HS-27A (cell line): ENCODE measurements around the gene RAD9A.

Source experiments
- DNase-seq: peaks from one replicate; pipeline ENCODE4 v3.0.0-alpha.2; 2012; ENCODE audit warnings: low read depth, missing footprints

RAD9A gene

DNA sequence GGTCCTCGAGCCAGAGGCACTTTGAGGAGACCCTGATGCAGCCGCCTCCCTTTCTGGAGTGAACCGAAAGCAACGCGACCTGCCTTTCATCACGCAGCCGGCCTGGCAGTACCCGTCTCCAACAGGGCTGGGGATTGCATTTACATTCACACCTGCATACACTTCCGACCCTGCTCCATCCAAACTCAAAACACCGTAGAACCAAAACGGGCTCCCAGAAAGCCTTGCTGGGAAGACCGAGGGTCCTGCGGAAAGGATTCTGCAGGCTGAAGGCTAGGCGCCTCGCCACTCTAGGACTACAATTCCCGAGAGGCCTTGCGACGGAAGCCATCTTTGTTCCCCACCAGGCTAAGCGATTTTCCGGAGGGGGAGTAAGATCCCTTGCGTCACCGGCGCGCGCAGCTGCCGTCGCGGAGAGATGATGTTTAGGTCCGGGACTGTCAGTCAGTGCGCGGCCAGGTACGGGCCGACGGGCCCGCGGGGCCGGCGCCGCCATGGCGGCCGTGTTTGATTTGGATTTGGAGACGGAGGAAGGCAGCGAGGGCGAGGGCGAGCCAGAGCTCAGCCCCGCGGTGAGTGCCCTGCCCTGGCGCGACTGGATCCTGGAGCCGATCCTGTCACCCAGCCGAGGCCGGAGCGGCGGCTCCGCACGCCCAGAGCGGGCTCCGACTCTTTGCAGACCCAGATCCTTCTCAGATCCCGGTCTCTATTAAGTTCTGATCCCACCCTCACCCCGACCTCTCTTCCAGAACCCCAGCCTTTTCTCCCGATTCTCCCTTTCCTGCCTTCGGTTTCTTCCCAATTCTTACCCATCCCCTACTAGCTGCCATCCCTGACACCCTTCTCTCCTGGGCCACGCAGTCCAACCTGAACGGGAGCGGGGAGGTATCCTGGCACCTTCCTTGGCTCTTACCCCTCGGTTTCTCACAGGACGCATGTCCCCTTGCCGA, 36.5 kb downstream of the RAD9A start, which contains the start of gene RPS6KB2:
RPS6KB2 (plus strand) TSS at position 443 of the 950 bp plus-strand sequence; CDS start at position 495, 52 bp downstream.
- DNase-seq = peak; percentile 96

DNA sequence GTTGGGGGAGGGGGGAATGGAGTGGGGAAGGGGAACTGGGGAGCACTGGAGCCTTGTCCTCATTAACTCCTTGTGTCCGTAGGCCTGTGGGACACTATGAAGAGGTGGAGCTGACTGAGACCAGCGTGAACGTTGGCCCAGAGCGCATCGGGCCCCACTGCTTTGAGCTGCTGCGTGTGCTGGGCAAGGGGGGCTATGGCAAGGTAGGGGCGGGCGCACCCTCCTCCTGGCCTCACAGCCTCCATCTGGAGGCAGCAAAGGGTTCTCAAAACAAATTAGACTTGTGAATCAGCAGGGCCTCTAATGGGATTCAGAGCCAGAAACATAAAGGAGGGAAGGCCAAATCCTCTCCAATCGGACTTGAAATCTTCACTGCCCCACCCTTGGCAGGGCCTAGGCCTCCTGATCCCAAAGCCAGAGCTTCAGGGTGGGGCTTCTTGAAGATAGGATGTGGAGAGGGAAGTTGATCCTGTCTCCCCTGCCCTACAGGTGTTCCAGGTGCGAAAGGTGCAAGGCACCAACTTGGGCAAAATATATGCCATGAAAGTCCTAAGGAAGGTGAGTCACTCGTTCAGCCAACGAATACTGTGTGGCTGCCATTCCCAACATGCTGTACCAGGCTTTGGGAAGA, 37.4 kb downstream of the RAD9A start:
- no peak for DNase-seq

DNA sequence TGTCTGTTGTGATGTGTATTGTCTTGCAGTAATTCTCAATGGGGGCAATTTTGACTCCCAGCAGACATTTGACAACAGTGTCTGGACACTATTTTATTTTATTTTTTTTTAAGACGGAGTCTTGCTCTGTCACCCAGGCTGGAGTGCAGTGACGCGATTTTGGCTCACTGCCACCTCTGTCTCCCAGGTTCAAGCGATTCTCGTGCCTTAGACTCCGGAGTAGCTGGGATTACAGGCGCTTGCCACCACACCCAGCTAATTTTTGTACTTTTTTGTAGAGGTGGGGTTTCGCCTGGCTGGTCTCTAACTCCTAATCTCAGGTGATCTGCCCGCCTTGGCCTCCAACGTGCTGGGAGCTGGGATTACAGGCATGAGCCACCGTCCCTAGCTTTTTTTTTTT, 37.9 kb downstream of the RAD9A start:
- no peak for DNase-seq

DNA sequence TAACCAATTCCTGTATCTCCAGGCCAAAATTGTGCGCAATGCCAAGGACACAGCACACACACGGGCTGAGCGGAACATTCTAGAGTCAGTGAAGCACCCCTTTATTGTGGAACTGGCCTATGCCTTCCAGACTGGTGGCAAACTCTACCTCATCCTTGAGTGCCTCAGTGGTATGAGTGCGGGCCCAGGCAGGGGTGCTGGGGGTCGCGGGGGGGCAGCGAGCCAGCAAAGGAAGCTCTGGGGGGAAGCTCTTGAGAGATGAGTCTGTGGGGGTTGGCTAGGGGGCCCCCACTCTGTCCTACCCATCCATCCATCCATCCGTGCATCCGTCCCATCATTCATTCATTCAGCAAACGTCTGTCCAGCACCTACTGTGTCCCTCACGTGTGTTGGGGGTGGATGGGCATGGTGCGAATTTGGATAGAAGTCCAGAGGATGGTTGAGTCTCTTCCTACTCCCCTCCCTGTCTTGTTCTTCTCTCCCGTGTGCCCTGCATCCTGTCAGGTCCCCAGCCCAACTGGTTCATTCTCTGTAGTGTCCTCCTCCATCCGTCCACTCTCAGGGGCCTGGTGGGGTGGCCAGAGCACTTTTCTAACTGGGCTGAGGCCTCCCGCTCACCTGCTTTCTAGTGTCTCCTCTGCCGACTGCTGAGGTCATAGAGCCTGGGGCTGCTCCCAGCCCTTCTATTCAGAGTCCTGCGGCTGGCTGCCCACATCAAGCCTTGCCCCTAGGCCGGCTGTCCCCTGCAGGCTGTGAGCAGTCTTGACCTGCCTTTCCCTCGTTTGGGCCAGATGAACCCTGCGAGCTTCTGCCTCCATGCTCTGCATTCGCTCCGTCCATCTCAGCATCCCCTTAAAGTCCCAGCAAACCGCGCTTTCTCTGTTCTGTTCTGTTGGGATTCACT, 39.8 kb downstream of the RAD9A start:
- no peak for DNase-seq

DNA sequence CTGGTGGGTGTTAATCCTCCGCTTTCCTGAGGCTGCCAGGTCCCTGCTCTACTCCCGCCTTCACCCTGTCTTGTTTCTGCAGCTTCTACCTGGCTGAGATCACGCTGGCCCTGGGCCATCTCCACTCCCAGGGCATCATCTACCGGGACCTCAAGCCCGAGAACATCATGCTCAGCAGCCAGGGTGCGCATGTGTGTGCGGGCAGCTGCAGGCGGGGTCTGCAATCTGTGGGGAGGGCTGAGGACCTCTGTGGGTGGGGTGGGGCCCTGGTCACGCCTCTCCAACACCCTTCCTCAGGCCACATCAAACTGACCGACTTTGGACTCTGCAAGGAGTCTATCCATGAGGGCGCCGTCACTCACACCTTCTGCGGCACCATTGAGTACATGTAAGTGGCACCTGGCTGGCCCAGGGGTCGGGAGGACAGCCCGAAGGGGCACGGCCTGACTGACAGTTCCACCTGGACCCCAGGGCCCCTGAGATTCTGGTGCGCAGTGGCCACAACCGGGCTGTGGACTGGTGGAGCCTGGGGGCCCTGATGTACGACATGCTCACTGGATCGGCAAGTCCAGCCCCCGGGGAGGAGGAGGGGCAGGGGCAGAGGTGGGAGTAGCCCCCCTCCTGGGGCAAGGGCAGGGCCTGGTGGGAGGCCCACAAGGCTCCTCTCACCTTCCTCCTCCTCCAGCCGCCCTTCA, 41.0 kb downstream of the RAD9A start:
- DNase-seq = no peak

DNA sequence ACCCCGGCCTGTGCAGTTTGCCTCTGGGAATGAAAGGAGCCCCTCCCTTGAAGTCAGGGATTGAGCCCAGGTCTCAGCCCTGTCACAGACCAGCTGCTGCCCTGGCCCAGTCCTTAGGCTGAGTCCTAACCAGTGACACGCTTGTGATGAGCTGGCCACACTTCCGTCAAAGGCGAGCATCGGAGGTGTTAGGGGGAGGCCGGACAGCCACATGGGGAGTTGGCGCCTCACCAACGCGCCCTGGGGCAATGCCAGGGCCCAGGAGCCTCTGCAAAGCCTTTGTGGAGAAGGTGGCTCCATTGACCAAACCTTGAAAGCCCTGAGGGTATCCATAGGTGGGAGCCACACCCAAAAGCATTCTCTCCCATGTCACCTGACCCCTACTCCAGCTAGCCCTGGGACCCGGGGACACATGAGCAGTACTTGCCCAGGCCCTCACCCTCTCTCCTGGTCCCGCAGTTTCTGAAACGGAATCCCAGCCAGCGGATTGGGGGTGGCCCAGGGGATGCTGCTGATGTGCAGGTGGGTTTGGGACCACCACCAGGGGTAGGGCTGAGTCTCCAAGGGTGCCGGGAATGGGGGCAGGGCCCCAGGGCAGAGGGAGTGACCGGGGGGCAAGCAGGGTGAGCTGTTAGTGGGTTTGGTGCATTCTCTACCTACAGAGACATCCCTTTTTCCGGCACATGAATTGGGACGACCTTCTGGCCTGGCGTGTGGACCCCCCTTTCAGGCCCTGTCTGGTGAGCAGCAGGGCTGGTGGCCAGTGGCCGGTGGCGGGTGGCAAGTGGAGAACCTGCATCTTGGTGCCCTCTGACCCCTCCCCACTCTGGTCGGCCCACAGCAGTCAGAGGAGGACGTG, 42.0 kb downstream of the RAD9A start:
- DNase-seq = no peak

DNA sequence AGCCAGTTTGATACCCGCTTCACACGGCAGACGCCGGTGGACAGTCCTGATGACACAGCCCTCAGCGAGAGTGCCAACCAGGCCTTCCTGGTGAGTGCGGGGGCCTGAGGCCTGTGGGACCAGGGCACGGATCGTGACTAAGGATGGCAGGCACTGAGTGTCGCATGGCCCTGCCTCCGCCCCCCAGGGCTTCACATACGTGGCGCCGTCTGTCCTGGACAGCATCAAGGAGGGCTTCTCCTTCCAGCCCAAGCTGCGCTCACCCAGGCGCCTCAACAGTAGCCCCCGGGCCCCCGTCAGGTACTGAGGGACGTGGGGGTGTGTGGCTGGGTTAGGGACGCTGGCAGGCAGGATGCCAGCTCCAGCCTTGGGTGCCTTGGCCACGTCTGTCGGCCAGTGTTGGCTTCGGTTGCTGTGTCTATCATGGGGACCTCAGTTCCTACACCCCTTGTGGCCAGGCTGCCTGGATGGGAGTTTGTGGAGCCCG, 42.7 kb downstream of the RAD9A start:
- no peak for DNase-seq

DNA sequence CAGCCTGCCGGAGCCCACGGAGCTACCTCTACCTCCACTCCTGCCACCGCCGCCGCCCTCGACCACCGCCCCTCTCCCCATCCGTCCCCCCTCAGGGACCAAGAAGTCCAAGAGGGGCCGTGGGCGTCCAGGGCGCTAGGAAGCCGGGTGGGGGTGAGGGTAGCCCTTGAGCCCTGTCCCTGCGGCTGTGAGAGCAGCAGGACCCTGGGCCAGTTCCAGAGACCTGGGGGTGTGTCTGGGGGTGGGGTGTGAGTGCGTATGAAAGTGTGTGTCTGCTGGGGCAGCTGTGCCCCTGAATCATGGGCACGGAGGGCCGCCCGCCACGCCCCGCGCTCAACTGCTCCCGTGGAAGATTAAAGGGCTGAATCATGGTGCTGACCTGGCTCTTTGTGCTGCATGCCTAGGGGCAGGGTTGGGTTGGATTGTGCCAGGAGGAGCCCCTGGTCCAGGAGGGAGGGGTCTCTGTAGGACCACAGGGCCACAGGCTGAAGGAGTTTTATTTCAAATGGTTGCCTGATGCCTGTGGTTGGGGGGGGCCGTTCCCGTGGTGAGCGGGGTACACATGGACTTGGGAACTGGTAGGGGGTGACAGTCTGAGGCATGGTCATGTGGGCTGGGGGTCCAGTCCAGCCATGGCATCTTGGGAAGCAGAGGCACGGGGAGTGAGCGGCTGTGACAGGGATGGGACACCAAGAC, 43.4 kb downstream of the RAD9A start:
- no peak for DNase-seq

DNA sequence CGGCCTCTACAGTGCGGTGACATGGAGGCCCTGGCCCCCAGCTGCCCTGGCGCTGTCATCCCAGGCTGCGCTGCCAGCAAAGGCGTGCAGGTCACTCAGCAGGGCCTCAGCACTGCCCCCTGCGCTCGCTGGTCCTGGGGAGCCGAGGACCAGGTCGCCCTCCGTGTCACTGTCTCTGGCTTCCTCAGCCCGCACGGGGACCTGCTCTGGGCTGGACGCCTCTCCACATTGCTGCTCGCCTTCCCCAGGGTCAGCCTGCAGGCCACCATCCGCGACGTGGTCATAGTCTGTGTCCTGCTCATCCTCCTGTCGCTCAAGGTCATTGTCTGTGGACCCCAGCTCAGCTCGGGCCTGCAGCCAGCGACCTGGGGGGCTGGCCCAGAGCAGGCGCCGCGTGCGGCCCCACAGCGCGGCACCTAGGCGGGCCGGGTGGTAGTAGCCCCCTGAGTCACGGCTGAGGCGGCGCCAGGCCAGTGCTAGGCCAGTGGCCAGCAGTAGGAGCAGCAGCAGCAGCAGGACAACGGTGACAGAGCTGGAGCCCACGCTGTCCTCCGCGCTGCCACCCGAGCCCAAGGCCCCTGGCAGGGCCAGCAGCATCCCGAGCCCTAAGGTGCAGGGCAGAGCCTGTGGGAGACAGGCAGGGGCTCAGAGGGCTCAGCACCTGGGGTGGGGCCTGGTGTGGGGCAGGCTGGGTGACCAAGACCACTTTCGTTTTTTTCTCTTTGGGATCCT, 44.1 kb downstream of the RAD9A start:
- DNase-seq = no peak

DNA sequence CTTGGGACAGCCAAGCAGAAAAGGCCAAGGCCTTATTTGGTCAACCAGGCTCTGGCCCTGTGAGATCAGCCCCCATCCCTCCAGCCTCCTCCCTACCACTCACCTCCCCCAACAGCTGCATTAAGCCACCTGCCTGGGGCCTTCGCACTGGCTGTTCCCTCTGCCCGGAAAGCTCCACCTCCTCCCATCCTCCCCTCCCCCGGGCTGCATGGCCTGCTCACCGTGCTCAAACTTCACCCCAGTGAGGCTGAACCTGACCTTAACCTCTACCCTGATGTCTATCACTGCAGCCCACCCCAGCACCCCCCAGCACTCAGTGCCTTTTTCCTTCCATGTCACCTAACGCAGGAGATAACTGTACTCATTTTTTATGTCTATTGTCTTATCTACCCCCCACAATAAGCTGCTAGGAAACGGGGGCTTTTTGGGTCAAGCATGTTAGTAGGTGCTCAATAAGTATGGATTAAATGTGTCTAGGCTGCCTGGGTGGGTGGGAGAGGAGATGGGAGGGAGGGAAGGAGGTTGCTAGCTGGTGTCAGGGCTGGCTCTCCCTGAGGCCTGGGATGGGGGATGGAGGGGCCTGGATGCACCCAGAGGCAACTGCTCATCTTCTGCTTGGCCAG, 44.8 kb downstream of the RAD9A start:
- no peak for DNase-seq

DNA sequence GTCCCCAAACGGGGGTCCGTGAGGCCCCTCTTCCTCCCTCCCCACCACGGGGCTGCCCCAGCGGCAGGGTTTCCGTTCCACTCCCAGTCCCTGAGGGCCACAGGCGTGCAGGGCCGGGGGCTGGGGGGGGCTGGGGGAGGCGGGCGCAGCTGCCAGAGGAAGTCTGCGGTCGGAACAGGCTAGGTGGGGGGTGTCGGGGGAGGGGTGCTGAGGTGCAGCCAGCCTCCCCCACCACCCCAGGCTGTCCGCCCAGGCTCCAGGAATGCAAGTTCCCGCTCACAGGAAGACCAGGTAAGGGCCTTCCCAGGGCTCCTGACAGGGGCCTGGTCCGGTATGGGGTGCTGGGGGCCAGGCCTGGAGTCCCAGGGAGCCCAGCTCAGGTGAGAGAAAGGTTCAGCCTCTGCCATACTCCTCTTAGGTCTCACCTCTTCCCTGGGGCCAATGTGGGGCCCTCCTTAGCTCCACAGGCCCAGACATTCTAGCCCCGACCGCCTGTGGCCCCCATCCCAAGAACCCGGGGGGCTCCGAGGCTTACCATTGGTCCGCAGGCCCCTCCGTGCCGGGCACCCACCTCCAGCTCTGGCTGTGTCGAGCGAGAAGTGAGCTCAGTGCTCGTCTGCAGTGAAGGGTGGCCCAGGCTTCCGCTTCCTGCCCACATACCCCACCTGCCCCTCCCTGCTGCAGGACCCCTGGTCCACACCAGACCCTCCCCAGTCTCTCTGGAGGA, 45.5 kb downstream of the RAD9A start, which contains the start of gene PTPRCAP:
PTPRCAP (minus strand) TSS at position 601 of the 727 bp plus-strand sequence; CDS start at position 538, 63 bp downstream.
- no peak for DNase-seq

DNA sequence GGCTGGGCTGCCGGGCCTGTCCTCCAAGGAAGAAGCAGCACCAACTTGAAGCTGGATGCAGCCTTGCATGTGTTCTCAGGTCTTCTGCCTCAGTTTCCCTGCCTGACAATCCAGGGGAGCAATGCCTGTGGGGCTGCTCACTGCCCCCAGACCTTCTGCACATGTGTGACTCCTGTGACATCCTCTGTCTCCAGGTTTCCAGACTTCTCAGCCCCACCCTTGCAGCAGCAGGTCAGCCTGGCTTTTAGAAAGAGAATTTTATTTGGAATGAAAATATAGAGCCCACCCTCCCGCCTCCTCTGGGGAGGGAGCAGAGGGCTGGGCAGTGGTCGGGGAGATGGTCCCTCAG, 46.0 kb downstream of the RAD9A start:
- no peak for DNase-seq

DNA sequence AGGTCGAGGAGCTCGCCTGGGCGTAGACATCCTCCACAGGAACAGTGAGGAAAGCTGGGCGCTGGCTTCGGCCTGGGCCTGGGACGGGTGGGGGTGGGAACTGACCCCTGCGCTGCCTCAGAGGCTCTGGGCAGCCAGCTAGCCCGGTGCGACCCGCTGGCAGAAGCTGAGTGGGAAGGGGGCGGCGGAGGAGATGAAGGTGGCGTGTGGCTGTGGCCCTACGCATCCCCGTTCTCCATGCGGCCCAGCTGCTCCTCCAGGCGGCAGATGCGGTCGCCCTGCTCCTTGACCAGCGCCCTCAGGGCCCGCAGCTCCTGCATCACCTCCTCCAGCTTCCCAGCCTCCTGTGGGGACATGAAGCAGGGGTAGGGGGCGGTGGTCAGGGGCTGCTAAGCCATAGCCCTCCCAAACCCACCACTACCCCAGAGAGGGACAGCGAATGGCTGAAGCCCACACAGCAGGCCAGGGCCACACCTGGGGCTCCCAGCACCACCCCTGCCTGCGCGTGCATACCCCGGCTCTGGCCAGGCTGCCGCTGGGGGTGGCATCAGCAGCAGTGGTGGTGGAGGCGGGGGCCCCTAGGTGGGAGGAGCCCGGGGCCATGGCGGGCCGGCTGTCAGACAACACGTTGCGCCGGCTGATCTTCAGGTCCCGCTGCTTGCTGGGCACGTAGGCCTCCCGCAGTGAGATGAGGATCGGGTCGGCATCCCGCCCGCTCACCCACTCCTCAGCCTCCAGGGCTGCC, 46.5 kb downstream of the RAD9A start:
- DNase-seq = no peak

DNA sequence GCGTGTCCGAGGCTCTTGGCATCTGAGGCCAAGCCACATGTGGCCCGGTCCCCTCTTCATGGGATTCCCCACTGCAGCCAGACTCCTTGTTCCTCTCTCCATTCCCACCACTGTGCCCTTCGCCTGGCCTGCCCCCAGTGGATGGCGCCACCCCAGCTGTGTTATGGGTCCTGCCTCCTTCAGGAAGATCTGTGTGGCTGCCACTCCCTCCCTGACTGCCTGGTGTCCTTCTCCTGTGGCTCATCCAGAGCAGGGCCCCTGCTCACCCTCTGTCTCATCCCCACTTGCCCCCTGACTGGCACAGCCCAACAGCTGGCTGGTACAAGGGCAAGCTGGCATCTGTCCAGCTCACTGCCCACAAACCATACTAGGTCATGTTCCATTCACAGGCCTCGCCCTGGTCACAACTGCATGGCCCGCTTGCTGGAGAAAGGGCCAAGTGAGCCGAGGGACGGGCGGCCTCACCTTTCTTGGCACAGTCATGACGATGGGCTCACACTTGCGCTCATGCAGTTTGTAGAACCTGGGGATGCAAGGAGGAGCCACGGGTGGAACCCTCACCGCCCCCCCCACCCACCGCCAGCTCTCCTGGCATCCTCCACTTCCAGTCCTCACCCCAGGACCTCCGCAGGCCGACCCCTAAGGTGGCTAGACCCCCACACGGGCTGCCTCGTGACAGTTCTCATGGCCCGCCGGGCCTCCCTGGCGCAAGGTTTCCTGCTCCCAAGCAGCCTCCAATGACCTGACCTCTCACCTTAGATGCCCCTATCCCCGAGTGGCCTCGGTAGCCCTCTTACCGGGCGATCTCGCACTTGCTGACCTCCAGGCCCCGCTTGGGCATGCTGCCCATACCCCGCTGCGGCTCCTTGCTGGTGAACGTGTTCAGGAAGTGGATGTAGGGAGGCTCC, 47.8 kb downstream of the RAD9A start:
- DNase-seq = no peak

DNA sequence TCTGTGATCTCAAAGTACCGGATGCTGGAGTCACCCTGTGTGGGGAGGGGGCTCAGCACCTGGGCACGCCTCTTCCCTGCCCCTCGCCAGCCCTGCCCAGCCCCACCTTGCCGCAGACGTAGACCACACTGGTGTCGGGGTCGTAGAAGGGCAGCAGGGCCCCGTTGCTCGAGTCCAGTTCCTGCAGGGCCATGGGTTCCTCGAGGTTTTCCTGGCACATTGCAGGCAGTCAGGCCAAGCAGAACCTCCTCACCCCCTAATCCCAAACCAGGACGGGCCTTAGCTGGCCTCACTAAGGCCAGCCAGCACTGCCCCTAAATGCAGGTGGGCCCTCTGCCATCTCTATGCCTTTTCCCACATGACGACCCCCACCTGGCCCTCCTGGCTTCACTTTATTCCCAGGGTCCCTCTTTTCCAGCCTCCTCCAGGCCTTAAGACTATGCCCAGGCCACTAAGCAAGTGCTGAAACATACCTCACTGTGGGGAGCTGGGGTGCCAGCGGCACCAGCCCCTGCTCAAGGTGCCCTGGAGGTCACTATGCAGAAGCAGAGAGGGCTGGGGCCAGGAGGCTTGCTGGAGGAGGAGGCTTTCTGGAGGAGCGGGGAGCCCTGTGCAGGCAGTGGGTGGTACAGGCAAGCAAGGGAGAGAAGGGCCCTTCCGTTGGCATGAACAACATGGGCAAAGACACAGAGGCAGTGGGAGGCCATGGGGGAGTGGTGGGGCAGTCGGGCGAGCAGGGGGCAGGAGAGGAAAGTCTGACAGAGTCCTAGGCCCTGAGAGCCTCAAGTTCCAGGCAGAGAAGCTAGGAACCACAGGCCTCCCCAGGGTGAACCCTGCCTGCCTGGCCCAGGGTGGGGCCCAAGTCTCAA, 48.7 kb downstream of the RAD9A start:
- DNase-seq = no peak
